NCI-H1092 (cell line): Measurements from ENCODE around the gene PAAF1.

ENCODE experiments used
- DNase-seq: peaks from one replicate; lab custom pipeline; 2025; lab: John Stamatoyannopoulos, UW

The PAAF1 gene

GRCh38 chr11:73946798-73947458, 70.1 kb downstream of the PAAF1 start:
- DNase-seq: no peak

- no peak for DNase-seq
Observed at GRCh38 chr11:73949246-73949645, 72.4 kb downstream of the PAAF1 start.

- no peak for DNase-seq
Observed at GRCh38 chr11:73949912-73950311, 73.1 kb downstream of the PAAF1 start.

GRCh38 chr11:73950869-73951710, 74.3 kb downstream of the PAAF1 start, which contains the start of gene DNAJB13:
Gene DNAJB13 (plus strand): TSS chr11:73951026. CDS start chr11:73951070, 44 bp downstream.
- no peak for DNase-seq

GRCh38 chr11:73951797-73952196, 75.0 kb downstream of the PAAF1 start:
- DNase-seq: no peak

- no peak for DNase-seq
Observed at GRCh38 chr11:73956876-73957653, 80.3 kb downstream of the PAAF1 start.

GRCh38 chr11:73957654-73958361, 81.0 kb downstream of the PAAF1 start:
- no peak for DNase-seq

- no peak for DNase-seq
Observed at GRCh38 chr11:73958521-73959141, 81.8 kb downstream of the PAAF1 start.

GRCh38 chr11:73961321-73961720, 84.5 kb downstream of the PAAF1 start:
- no peak for DNase-seq

GRCh38 chr11:73962101-73962705, 85.4 kb downstream of the PAAF1 start:
- DNase-seq: no peak

GRCh38 chr11:73963861-73964260, 87.1 kb downstream of the PAAF1 start:
- no peak for DNase-seq

- no peak for DNase-seq
Observed at GRCh38 chr11:73965076-73965763, 88.4 kb downstream of the PAAF1 start.

GRCh38 chr11:73965764-73966121, 88.9 kb downstream of the PAAF1 start:
- DNase-seq: no peak

- DNase-seq: no peak
Observed at GRCh38 chr11:73968356-73968966, 91.7 kb downstream of the PAAF1 start.

GRCh38 chr11:73969091-73969490, 92.3 kb downstream of the PAAF1 start:
- no peak for DNase-seq

GRCh38 chr11:73969991-73970800, 93.4 kb downstream of the PAAF1 start:
- DNase-seq: no peak

GRCh38 chr11:73971175-73971719, 94.4 kb downstream of the PAAF1 start:
- DNase-seq: no peak

GRCh38 chr11:73972187-73972586, 95.4 kb downstream of the PAAF1 start:
- no peak for DNase-seq
